GM19193 (cell line): ENCODE data around the gene FKBP2.

Experiments used
- POLR2A ChIP-seq: IDR thresholded peaks from 4 replicates; pipeline ENCODE4 v1.6.1; 2011; ENCODE audit not compliant: insufficient read depth, insufficient read length; ENCODE audit errors: extremely low read depth

Gene FKBP2

DNA sequence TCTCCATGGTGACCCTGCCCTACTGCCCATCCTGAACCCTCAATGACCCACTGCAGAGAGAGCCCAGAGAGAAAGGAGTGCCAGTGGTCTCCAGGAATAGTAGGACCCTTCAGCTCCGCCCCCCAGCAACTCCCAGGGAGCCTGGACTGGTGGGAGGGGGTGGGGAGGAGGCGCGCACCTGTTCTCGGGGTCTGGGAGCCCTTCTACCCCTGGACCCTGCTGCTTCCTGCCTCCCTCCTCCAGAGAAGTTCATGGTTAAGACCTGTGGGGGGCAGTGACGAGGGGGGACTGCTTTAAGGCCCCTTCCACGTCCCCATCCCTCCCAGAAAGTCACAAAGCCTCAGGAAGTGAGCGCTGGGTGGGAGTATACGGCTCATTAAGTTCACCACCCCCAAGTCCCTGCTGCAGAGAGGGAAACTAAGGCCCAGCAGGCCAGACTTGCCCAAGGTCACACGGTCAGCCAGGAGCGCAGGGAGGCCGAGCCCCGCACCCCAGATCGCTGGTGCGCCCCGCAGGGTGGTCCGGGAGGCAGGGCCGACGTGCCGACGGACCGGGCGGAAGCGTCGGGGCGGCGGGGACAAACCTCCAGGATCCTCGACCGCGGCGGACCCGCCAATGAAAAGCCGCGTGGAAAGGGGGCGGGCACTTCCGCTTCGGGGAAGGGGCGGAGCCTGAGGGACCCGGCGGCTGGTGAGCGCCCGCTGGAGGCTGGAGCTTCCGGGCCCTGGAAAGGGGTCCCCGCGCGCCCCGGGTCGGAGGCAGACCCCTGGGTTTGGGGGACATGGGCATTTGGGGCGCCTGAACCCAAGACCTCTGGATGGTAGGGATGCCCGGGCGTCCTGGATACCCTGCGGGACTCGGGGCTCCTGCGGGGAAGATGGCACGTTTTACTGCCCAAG, 15.0 kb upstream of the FKBP2 start, which contains the start of the genes NUDT22 and TRPT1:
TSS of gene NUDT22 (plus strand) at position 667 of the 899 bp plus-strand sequence. CDS start 379 bp downstream, outside the sequence.
TSS of gene TRPT1 (minus strand) at position 579 of the 899 bp plus-strand sequence. CDS start at position 253, 326 bp downstream.
- peak; percentile 81 for TF ChIP-seq POLR2A

DNA sequence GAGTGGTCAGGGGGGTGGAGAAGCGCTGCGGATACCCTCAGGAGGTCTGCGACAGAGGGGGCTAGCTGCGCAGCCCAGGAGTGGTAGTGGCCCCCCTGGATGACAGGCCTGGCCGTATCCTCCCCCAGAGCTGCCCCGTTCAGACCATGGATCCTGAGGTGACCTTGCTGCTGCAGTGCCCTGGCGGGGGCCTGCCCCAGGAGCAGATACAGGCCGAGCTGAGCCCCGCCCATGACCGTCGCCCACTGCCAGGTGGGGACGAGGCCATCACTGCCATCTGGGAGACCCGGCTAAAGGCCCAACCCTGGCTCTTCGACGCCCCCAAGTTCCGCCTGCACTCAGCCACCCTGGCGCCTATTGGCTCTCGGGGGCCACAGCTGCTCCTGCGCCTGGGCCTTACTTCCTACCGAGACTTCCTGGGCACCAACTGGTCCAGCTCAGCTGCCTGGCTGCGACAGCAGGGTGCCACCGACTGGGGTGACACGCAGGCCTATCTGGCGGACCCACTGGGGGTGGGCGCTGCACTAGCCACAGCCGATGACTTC, 14.3 kb upstream of the FKBP2 start:
- TF ChIP-seq POLR2A = peak; percentile 33

DNA sequence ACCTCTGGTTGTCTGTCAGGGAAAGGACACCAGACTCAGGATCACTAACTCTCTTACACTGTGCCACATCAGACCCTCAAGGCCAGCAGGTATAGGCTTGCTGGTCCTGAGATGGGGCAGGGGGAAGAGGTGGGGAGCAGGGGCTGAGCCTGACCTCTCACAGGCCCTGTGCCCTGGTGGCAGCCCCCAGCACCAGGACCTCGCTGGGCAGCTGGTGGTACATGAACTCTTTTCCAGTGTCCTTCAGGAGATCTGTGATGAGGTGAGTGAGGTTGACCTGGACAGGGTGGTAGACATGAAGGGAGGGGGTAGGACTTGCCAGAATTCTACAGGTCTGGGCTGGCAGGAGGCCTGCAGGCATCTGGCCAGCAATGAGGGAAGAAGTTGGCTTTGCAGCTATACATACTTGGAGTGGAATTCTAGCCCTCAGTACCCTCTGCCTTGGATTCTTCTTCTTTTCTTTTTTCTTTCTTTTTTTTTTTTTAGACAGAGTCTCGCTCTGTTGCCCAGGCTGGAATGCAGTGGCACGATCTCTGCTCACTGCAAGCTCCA, 13.4 kb upstream of the FKBP2 start:
- no peak for TF ChIP-seq POLR2A

DNA sequence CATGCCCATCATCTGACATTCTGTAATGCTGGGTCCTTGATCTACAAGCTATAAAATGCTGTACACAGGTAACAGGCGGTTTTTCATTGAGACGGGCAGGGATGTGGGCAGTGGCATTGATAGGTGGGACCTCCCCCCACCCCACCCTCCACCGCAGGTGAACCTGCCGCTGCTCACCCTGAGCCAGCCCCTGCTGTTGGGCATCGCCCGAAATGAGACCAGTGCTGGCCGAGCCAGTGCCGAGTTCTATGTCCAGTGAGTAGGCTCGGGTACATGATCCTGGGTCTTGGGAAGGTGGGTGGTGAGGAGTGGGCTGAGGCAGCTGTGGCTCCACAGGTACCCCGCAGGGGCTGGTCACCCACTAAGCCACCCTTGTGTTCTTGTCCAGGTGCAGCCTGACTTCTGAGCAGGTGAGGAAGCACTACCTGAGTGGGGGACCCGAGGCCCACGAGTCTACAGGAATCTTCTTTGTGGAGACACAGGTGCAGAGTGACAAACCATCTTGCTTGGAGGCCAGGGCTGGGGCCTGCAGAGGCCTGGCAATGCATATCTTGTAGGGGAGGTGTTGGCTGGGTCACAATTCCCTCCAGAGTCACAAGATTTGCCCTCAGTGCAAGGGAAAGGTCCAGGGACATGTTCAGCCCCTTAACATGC, 11.7 kb upstream of the FKBP2 start:
- TF ChIP-seq POLR2A = no peak

DNA sequence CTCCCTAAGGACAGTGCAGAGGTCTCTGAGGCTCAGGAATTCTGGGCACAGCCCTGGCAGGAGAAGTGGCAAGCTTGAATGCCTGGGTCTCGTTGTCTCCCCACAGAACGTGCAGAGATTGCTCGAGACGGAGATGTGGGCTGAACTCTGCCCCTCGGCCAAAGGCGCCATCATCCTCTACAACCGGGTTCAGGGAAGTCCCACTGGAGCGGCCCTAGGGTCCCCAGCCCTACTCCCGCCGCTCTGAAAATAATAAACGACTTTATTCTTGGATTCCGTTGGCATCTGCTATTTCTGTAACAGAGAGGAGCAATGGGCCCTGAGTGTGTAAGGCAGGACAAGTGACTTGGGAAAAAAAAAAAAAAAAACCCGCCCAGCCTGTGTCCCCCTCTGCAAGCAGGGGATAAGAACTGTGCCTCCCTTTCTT, 11.1 kb upstream of the FKBP2 start:
- no peak for TF ChIP-seq POLR2A

DNA sequence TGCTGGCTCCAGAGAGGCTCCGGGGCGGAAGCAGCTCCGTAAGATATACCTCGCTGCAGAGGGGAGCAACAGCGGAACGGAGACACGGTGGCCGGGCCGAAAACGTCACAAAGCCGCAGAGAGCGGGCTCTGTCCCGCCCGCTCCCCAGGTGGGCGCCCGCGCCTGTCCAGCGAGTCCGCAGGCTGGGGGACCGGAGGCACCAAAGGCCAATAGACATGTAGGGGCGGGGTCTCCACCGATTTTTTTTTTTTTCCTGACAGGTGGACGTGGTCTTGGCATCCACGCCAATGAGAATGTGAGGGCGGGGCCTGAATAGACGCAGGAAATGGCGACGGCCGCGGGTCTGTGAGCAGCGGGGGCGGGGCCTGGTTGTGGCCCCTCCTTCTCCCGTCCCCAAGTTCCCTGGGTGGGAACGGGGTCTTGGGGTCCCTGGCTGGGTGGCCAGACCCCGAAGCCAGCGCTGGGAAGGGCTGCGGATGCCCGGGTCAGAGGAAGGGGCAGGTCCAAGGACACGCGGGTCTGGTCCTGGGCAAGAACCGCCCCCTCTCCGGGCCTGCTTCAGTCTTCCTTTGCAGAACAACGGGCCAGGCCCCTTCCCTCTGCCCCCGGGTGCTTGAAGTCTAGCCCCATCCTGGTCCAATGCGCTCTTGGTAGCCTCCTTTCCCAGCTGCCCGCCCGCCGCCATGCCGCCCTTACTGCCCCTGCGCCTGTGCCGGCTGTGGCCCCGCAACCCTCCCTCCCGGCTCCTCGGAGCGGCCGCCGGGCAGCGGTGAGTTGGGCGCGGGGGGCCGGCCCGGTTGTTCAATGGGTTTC, 10.5 kb upstream of the FKBP2 start, which contains the start of gene DNAJC4:
TSS of gene DNAJC4 (plus strand) at position 378 of the 814 bp plus-strand sequence. CDS start at position 685, 307 bp downstream.
- peak; percentile 66 for TF ChIP-seq POLR2A

DNA sequence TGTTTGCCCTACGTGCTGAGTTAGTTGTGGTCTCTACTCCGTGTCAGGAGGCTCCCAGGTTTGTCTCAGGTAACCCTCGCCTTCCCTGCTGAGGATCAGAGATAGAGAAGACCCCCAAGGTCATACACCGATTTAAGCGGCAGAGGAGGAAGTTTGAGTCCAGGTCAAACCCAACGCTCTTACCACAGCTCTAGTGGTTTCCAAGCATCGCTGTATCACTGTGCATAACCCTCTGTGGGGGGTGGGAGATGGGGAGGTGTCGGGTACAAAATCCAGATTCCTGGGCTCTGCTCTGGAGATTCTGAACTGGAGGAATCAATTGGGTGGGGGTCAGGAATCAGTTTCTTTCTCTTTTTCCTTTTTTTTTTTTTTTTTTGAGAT, 9.9 kb upstream of the FKBP2 start:
- no peak for TF ChIP-seq POLR2A

DNA sequence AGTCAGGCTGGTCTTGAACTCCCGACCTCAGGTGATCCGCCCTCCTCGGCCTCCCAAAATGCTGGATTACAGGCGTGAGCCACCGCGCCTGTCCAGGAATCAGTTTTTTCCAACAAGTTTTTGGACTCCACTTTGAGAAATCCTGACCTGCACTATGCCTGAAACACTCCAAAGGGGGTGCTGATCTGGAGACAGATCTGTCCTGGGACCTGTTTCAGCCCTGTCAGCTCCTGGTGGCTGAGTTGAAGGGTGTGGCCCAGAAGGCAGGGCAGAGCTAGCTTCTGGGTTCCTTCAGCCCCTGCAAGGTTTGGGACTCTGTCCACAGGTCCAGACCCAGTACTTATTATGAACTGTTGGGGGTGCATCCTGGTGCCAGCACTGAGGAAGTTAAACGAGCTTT, 9.3 kb upstream of the FKBP2 start:
- no peak for TF ChIP-seq POLR2A

DNA sequence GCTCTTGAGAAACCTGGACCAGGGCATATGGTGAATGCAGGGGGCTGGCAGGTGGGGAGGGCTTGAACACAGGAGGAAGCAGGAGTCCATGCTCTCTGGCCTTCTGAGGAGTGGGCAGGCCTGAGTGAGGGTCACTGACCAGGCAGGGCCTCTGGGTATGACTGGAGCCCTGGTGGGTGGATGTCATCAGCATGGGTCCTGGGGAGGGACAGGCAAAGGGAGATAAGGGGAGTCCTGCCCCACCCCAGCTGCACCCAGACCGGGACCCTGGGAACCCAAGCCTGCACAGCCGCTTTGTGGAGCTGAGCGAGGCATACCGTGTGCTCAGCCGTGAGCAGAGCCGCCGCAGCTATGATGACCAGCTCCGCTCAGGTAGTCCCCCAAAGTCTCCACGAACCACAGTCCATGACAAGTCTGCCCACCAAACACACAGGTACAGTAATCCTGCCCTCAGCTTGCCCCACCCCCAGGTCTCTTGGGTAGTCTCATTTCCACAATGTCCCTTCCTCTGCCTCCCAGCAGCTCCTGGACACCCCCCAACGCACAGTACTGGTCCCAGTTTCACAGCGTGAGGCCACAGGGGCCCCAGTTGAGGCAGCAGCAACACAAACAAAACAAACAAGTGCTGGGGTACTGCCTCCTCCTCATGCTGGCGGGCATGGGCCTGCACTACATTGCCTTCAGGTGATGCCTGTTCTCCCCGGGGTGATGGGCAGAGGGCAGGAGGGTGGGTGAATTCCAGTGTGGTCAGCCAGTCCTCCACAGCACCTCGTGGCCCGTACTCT, 8.5 kb upstream of the FKBP2 start:
- no peak for TF ChIP-seq POLR2A

DNA sequence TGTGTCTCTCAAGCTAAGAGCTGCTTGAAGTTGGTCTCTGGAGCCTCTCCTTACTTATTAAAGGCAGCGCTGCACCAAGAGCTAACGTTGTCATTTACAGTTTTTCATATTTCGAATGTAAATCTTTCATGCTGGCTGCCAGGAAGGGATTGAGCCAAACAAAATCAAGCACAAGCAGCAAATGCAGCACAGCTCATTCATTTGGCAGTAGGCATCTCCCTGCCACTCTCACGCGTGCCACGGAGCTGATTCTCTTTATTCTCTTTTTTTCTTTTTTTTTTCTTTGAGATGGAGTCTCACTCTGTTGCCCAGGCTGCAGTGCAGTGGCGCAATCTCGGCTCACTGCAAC, 8.0 kb upstream of the FKBP2 start:
- TF ChIP-seq POLR2A = no peak

DNA sequence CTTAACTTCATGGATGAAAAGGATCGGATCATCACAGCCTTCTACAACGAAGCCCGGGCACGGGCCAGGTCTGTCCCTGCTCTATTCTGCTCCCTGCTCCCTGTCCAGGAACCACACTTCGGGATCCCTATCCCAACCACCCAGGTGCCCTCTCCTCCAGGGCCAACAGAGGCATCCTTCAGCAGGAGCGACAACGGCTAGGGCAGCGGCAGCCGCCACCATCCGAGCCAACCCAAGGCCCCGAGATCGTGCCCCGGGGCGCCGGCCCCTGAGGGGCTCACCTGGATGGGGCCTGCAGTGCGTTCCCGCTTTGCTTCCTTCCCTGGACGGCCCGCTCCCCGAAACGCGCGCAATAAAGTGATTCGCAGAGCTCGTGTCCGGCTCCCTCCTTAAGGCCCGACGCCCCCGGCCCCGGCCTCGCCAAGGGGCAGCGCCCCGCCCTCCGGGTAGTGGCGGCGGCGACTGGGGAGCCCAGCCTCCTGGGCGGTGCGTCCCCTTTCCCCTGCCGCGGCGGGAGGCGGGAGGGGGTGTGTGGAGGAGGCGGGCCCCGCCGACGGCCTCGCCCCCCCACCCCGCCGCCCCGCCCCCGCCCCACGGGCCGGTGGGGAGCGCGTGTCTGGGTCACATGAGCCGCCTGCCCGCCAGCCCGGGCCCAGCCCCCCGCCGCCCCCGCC, 6.8 kb upstream of the FKBP2 start, which contains the start of gene VEGFB:
TSS of gene VEGFB (plus strand) at position 672 of the 674 bp plus-strand sequence. CDS start 250 bp downstream, outside the sequence.
- no peak for TF ChIP-seq POLR2A

DNA sequence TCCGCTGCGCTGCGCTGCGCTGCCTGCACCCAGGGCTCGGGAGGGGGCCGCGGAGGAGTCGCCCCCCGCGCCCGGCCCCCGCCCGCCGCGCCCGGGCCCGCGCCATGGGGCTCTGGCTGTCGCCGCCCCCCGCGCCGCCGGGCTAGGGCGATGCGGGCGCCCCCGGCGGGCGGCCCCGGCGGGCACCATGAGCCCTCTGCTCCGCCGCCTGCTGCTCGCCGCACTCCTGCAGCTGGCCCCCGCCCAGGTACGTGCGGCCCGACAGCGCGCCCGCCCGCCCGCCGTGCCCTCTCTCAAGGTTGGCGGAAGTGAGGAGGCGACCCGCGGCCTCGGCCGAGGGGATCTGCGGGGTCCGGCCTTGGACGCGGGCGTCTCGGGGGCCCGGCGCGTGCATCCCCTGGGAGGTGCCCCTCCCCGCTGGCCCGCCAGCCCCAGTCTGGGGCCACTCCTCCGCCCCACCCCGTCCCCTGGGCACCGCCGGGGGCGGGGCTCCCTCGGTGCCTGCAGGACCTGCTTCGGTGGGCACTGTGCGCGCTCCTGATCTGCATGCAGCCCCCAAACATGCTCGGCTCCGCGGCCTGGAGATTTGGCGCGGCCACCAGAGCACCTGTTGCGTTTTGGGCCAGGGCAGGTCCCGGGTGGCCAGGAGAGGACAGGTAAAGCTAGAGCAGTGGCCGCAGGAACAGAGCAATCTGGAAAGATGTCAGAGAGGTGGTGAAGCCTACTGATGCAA, 6.1 kb upstream of the FKBP2 start:
- TF ChIP-seq POLR2A = no peak
